Small intestine (tissue), 7 donors: ENCODE data around the gene NACAD. TPM values are rescaled to one million over a fixed set of nuclear protein-coding genes. Genes with fewer than 3 reads are reported as not detected.

Experiments
- DNase-seq, 2 donors: peaks; one replicate each; pipeline versions ENCODE4 v3.0.0 to v3.0.0-alpha.2; 2013
- FAIRE-seq: peaks from 2 replicates; lab custom pipeline; 2012; peaks lifted over from hg19 to GRCh38; lab: Jason Lieb, UNC
- H3K27ac ChIP-seq, 3 donors: one replicate each; pipeline ENCODE4 v1.5.1; 2013; ENCODE audit warnings: low read length in 2 of 3, mild to moderate bottlenecking in 2 of 3, control low read depth in 1 of 3, inconsistent platforms in 1 of 3, low read depth in 1 of 3, moderate library complexity in 1 of 3
- H3K27me3 ChIP-seq, 3 donors: one replicate each; pipeline ENCODE4 v1.6.1; 2013; ENCODE audit warnings: low read length in 3 of 3, inconsistent platforms in 1 of 3; ENCODE audit not compliant: control insufficient read depth in 3 of 3, insufficient read depth in 3 of 3
- H3K36me3 ChIP-seq, 3 donors: one replicate each; pipeline ENCODE4 v1.6.1; 2013; ENCODE audit warnings: low read length in 3 of 3, inconsistent platforms in 1 of 3, low read depth in 1 of 3, mild to moderate bottlenecking in 1 of 3, moderate library complexity in 1 of 3; ENCODE audit not compliant: control insufficient read depth in 3 of 3, insufficient read depth in 2 of 3
- H3K4me1 ChIP-seq, 3 donors: one replicate each; pipeline ENCODE4 v1.6.1; 2013; ENCODE audit warnings: low read length in 2 of 3, inconsistent platforms in 1 of 3, low read depth in 1 of 3, mild to moderate bottlenecking in 1 of 3, moderate library complexity in 1 of 3; ENCODE audit not compliant: control insufficient read depth in 3 of 3, insufficient read depth in 2 of 3
- H3K4me3 ChIP-seq, 3 donors: one replicate each; pipeline ENCODE4 v1.5.1; 2013; ENCODE audit warnings: low read length in 3 of 3, control low read depth in 1 of 3, inconsistent platforms in 1 of 3, low read depth in 1 of 3, mild to moderate bottlenecking in 1 of 3, moderate library complexity in 1 of 3
- H3K9me3 ChIP-seq, 2 donors: one replicate each; pipeline ENCODE4 v1.6.1; 2013; ENCODE audit warnings: low read depth in 1 of 2, low read length in 1 of 2; ENCODE audit not compliant: control insufficient read depth in 2 of 2, insufficient read depth in 1 of 2
- WGBS, 3 donors: extraction: QIAGEN DNeasy Blood & Tissue Kit; methylation state at CpG; one replicate each; pipeline ENCODE4 v1.1.7; 2013; 5-methylcytosine and 5-hydroxymethylcytosine counted together
- polyA plus RNA-seq, 4 donors: library from polyadenylated mRNA; stranded (reverse) in 3 of 4; unstranded in 1 of 4; fragments of 200-250 nt in 3 of 4; fragments of 120-200 nt in 1 of 4; gene quantifications; one replicate each; pipeline versions ENCODE4 v1.2.1 to v1.2.3, GENCODE V29; 2013
- donor health status: healthy with polysubstance abuse.
- donor health status: control.
- donor health status: control.
- donor health status: Bipolar disorder and iron deficiency.
- donor health status: healthy.

Gene NACAD
- polyA plus RNA-seq, 4 donors: 0.22 to 2.9 (median 1.1) TPM

DNA sequence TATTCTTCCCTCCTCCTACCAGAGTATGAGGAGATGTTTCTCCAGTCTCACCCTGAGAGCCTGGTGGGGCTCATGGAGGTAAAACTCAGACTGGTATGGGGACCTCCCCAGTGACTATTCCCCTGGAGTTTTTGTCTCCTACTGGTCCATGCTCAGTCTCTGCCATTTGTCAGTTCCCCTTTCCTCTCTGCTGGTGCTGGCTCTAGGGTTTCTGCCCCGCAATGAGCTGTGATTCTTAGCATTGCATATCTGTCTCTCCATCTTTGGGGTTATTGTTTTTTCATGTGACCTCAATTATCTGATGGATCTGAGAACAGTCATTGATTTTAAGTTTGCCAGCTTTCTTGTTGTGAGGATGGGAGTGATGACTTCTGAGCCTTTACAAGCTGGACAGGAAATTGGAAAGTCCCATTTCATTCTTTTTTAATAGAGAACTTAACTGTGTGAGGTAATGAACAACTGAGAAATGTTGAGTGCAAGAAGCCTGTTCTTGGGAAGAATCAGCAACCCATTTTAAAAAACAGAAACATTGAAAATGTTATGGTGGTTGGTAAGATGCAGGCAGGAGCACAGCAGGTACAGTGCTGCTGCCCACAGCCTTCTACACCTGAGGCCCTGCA lies 26.9 kb downstream of the NACAD start:
- no peak for FAIRE-seq
- peaks cover 1 to 29% (median 5%) of the 10 kb centered on the region in 3 donors for H3K36me3 ChIP-seq
- 86 to 96% (median 93%) methylated on average over 1 of the region's 1 CpG for WGBS, 3 donors
- H3K27ac ChIP-seq: no peak overlapping the region
- no peak overlapping the region for H3K4me3 ChIP-seq
- H3K9me3 ChIP-seq: no peaks in the 10 kb centered on the region
- H3K4me1 ChIP-seq: no peaks in the 10 kb centered on the region
- no peaks in the 10 kb centered on the region for H3K27me3 ChIP-seq
- DNase-seq: no peak

DNA sequence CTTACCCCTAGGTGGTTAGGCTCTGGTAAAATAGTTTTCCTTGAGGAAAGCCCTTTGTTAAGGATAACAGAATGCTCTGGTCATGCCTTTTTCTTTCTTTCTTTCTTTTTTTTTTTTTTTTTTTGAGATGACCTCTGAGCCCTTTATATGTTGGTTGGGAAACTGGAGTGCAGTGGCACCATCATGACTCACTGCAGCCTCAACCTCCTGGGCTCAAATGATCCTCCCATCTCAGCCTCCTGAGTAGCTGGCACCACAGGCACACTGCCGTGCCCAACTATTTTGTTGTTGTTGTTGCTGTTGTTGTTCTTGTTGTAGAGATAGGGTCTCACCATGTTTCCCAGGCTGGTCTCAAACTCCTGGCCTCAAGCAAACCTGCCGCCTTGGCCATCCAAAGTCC lies 27.4 kb downstream of the NACAD start:
- Histone ChIP-seq H3K4me1 (no peaks in the 10 kb centered on the region), H3K27me3 (no peaks in the 10 kb centered on the region), H3K9me3 (no peaks in the 10 kb centered on the region), H3K4me3 (no peak overlapping the region), H3K27ac (no peak overlapping the region), H3K36me3 (peaks cover 0 to 26% (median 5%) of the 10 kb centered on the region in 3 donors)
- FAIRE-seq: no peak
- no peak for DNase-seq
- WGBS, 3 donors: 97 to 98% (median 98%) methylated on average over 2 of the region's 2 CpGs

DNA sequence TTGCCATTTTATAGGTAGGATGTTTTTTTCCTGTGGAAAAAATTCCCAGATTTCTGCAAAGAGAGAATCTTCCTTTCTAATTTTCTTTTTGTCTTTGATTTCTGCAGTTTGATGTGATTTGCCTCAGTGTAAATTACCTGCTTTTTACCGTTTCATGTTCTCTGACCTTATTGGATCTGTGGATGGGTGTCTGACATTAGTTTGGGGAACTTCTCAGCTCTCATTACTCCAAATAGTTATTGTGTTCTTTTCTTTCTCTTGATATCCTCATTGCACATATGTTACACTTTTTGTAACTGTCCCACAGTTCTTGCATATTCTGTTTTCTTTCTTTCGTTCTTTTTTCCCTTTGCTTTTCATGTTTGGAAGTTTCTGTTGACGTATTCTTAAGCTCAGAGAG lies 28.5 kb downstream of the NACAD start:
- no peak overlapping the region for H3K27ac ChIP-seq
- WGBS, 3 donors: 91 to 95% (median 93%) methylated on average over 3 of the region's 3 CpGs
- no peaks in the 10 kb centered on the region for H3K4me1 ChIP-seq
- H3K27me3 ChIP-seq: no peaks in the 10 kb centered on the region
- no peaks in the 10 kb centered on the region for H3K9me3 ChIP-seq
- H3K36me3 ChIP-seq: peaks cover 0 to 19% (median 2%) of the 10 kb centered on the region in 3 donors
- DNase-seq (no peak), FAIRE-seq (no peak)
- H3K4me3 ChIP-seq: no peak overlapping the region

DNA sequence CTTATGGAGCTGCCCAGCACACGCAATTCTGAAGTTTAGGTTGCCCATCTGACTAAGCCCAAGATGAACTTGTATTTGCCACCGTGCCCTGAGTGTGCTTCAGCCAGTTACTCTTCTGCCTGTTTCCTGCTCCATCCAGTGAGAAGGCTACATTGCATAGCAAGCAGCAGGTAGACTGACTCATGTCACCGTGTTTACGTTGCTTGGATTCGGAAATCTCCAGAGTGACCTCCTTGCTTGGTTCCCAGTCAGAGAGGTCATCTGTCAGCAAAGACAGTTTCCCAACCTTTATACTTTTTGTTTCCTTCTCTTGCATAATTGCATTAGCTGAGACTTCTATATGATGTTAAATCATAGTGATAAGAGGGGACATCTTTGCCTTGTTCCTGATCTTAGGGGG lies 30.9 kb downstream of the NACAD start:
- H3K4me1 ChIP-seq: no peaks in the 10 kb centered on the region
- no peak overlapping the region for H3K27ac ChIP-seq
- no peak overlapping the region for H3K4me3 ChIP-seq
- no peak for DNase-seq
- no peak for FAIRE-seq
- no peaks in the 10 kb centered on the region for H3K9me3 ChIP-seq
- H3K36me3 ChIP-seq: peaks cover 0 to 8% (median 0%) of the 10 kb centered on the region in 3 donors
- 92 to 95% (median 95%) methylated on average over 5 of the region's 5 CpGs for WGBS, 3 donors
- no peaks in the 10 kb centered on the region for H3K27me3 ChIP-seq

DNA sequence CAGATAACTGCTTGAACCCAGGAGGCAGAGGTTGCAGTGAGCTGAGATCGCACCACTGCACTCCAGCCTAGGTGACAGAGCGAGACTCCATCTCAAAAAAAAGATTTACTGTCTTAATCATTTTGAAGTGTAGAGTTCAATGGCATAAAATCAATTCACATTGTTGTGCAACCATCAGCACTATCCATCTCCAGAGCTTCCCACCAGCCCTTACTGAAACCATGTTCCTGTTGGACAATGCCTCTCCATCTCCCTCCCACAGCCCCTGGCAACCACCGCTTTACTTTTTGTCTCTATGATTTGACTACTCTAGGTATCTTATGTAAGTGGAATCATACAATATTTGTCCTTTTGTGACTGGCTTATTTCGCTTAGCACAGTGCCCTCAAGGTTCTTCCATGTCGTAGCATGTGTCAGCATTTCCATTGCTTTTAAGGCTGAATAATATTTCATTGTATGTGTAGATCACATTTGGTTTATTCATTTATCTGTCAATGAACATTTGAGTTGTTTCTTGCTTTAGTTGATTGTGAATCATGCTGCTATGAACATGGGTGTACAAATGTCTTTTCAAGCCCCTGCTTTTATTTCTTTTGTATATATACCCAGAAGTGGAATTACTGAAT lies 33.1 kb downstream of the NACAD start:
- DNase-seq: no peak
- Histone ChIP-seq H3K4me1 (no peaks in the 10 kb centered on the region), H3K9me3 (no peaks in the 10 kb centered on the region), H3K27me3 (no peaks in the 10 kb centered on the region), H3K4me3 (no peak overlapping the region), H3K36me3 (peaks cover 0 to 20% (median 2%) of the 10 kb centered on the region in 3 donors), H3K27ac (no peak overlapping the region)
- FAIRE-seq: no peak
- WGBS, 3 donors: 97 to 99% (median 98%) methylated on average over 5 of the region's 5 CpGs

DNA sequence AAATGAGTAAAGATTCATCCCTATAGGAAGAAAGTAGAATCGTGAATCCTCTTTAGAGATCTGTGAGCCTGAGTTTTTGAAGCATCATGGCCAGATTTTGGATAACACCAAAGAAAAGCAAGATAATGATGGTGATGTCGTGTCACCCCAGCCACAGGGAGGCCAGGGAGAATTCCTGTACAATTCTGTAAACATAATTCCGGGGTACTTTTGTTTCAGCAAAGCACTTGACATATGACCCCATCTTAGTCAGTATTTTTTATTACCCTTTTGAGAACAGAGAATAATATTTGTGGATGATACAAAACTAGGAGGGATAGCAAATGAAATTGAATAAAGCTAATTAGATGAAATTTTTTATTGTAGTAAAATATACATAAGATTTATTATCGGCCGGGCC lies 33.8 kb downstream of the NACAD start:
- no peak for FAIRE-seq
- Histone ChIP-seq H3K4me3 (no peak overlapping the region), H3K4me1 (no peaks in the 10 kb centered on the region), H3K9me3 (no peaks in the 10 kb centered on the region), H3K27ac (no peak overlapping the region), H3K27me3 (no peaks in the 10 kb centered on the region), H3K36me3 (peaks cover 0 to 20% (median 3%) of the 10 kb centered on the region in 3 donors)
- DNase-seq: no peak
- WGBS, 3 donors: 91 to 98% (median 96%) methylated on average over 5 of the region's 5 CpGs

DNA sequence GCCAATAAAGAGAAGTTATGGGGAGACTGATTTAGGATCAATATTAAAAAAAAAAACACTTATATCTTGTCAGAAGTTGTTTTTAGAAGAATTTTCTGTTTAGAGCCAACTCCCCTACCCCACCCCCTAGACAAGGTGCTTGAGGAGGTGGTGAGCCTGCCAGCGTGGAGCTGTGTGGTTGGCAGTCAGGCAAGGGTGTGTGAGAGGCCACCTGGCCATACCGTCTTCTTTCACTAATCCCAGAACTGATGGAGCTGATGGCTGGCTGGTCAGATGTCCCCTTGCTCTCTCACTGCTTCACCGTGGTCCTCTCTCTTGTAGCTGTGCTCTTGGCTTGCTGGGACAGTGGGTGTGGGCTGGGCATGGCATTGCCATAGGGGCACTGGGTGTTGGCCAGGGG lies 34.3 kb downstream of the NACAD start:
- Histone ChIP-seq H3K9me3 (no peaks in the 10 kb centered on the region), H3K36me3 (peaks cover 0 to 20% (median 3%) of the 10 kb centered on the region in 3 donors), H3K4me3 (no peak overlapping the region), H3K4me1 (no peaks in the 10 kb centered on the region), H3K27ac (no peak overlapping the region), H3K27me3 (no peaks in the 10 kb centered on the region)
- 86 to 92% (median 89%) methylated on average over 3 of the region's 3 CpGs for WGBS, 3 donors
- no peak for FAIRE-seq
- no peak for DNase-seq

DNA sequence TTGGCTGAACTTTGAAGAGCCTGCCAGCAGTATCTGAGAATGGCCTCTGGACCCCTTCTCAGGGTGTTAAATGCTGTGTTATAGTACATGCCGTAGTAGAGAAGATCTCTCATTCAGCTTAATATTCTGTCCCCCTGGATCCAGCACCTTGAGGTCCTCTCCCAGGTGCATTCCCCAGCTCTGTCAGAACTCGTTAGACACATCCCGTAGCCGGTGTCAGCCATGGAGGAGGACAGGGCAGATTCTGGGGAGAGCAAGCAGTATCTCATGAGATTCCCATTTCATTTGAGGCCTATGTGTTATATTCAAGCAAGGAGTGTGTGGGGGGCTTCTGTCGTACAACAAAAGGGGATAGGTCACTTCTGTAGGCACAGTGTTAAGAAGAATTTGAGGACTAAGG lies 34.8 kb downstream of the NACAD start:
- no peaks in the 10 kb centered on the region for H3K4me1 ChIP-seq
- H3K27me3 ChIP-seq: no peaks in the 10 kb centered on the region
- WGBS, 3 donors: 98 to 99% (median 98%) methylated on average over 5 of the region's 5 CpGs
- H3K9me3 ChIP-seq: no peaks in the 10 kb centered on the region
- H3K27ac ChIP-seq: no peak overlapping the region
- peaks cover 0 to 20% (median 3%) of the 10 kb centered on the region in 3 donors for H3K36me3 ChIP-seq
- no peak for FAIRE-seq
- DNase-seq: no peak
- H3K4me3 ChIP-seq: no peak overlapping the region
